ENCODE measurements around the gene HHLA2. TPM values are rescaled to one million over a fixed set of nuclear protein-coding genes. Genes with fewer than 3 reads are reported as not detected.

HHLA2 gene
- total and polyA plus RNA-seq, 4 experiments from 2014 or later = 0.52 to 0.58 TPM; not detected in 2

GRCh38 chr3:108312656-108313055 lies 16.3 kb downstream of the HHLA2 start:
- no peak overlapping the region for H3K4me3 ChIP-seq (ENCODE audit: low read length in 2 of 2)
- Mint-ChIP-seq H3K27ac (no peak overlapping the region), H3K36me3 (peaks cover 0 to 3% of the 10 kb centered on the region in 2 donors), H3K9me3 (peaks cover 0 to 9% (median 4%) of the 10 kb centered on the region in 8 donors), H3K4me3 (no peak overlapping the region), H3K4me1 (no peaks in the 10 kb centered on the region), H3K27me3 (peaks cover 0 to 3% of the 10 kb centered on the region in 2 donors)
- ChIA-PET POLR2A (ENCODE audit: partially characterized antibody) (no interaction called here), CTCF (ENCODE audit: partially characterized antibody) (interaction anchor here (1.1 kb wide), 1 partner anchor 16 kb away, joined by 3 read pairs; no protein-coding TSS in a partner anchor)
- intact Hi-C loops (cut with micrococcal nuclease) = no loop called here
- no peak for DNase-seq
- H3K27ac ChIP-seq (ENCODE audit: low read depth, low read length) = no peak overlapping the region
- H3K4me1 ChIP-seq (ENCODE audit: insufficient read depth, low read length) = no peaks in the 10 kb centered on the region
- H3K9me3 ChIP-seq (ENCODE audit: control insufficient read depth in 1 of 2, low read length in 2 of 2) = no peaks in the 10 kb centered on the region
- H3K36me3 ChIP-seq (ENCODE audit: insufficient read depth, low read length) = no peaks in the 10 kb centered on the region
- H3K27me3 ChIP-seq (ENCODE audit: insufficient read depth, low read length) = no peaks in the 10 kb centered on the region

GRCh38 chr3:108315767-108316301 lies 19.5 kb downstream of the HHLA2 start:
- no peaks in the 10 kb centered on the region for H3K4me1 ChIP-seq (ENCODE audit: insufficient read depth, low read length)
- no peaks in the 10 kb centered on the region for H3K27me3 Mint-ChIP-seq
- DNase-seq = no peak
- H3K9me3 ChIP-seq (ENCODE audit: control insufficient read depth in 1 of 2, low read length in 2 of 2) = no peaks in the 10 kb centered on the region
- intact Hi-C loops (cut with micrococcal nuclease) = no loop called here
- no peaks in the 10 kb centered on the region for H3K9me3 Mint-ChIP-seq
- H3K27ac ChIP-seq (ENCODE audit: low read depth, low read length) = no peak overlapping the region
- no peaks in the 10 kb centered on the region for H3K36me3 Mint-ChIP-seq
- no peaks in the 10 kb centered on the region for H3K27me3 ChIP-seq (ENCODE audit: insufficient read depth, low read length)
- peaks cover 0 to 7% (median 0%) of the 10 kb centered on the region in 4 donors for H3K4me1 Mint-ChIP-seq
- no peak overlapping the region for H3K4me3 ChIP-seq (ENCODE audit: low read length in 2 of 2)
- ChIA-PET CTCF (ENCODE audit: partially characterized antibody) (interaction anchor here (0.9 to 1.5 kb wide), 4 partner anchors 16 to 388 kb away, joined by 3 to 5 read pairs (median 3); no protein-coding TSS in a partner anchor), POLR2A (ENCODE audit: partially characterized antibody) (interaction anchor here (0.8 kb wide), 1 partner anchor 92 kb away, joined by 3 read pairs; no protein-coding TSS in a partner anchor)
- no peaks in the 10 kb centered on the region for H3K36me3 ChIP-seq (ENCODE audit: insufficient read depth, low read length)
- H3K4me3 Mint-ChIP-seq = no peak overlapping the region
- peak overlapping the region in 1 of 7 donors; percentile 25 for H3K27ac Mint-ChIP-seq

DNA sequence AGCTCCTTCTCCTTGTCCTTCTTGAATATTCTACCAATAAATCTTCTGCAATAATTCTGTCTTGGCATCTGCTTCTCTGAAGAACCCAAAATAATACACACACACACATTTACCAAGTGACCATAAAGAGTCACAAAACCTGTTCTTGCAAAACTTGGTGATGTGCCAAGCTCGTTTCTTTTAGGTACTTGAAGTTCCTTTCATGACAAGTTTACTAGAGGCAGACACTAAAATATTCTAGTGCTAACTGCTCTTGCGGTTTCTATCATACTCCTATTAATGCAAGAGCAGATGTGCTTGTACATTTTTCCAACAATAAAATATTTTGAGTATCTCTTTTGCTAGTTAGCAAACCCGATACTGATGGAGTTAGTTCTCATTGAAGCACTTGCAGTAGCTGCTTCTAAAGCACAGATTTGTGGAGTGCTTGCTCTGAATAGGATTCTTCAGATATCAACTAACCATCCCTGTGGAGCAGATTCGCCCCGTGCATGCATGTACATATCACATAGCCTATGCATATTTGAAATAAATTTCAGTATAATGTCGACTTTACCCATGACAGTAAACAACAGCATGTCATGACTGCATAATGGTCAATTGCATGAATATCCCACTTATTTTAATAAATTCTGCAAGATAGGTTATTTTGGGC lies 23.2 kb downstream of the HHLA2 start:
- Histone ChIP-seq H3K4me3 (ENCODE audit: low read length in 2 of 2) (no peak overlapping the region), H3K27ac (ENCODE audit: low read depth, low read length) (no peak overlapping the region), H3K4me1 (ENCODE audit: insufficient read depth, low read length) (no peaks in the 10 kb centered on the region), H3K9me3 (ENCODE audit: control insufficient read depth in 1 of 2, low read length in 2 of 2) (no peaks in the 10 kb centered on the region), H3K27me3 (ENCODE audit: insufficient read depth, low read length) (no peaks in the 10 kb centered on the region), H3K36me3 (ENCODE audit: insufficient read depth, low read length) (no peaks in the 10 kb centered on the region)
- Mint-ChIP-seq H3K4me1 (peaks cover 0 to 11% (median 4%) of the 10 kb centered on the region in 4 donors), H3K9me3 (no peaks in the 10 kb centered on the region), H3K4me3 (no peak overlapping the region), H3K36me3 (no peaks in the 10 kb centered on the region), H3K27me3 (no peaks in the 10 kb centered on the region), H3K27ac (no peak overlapping the region)
- DNase-seq = no peak
- POLR2A ChIA-PET (ENCODE audit: partially characterized antibody) = no interaction called here
- CTCF ChIA-PET (ENCODE audit: partially characterized antibody) = interaction anchor here (0.8 kb wide), 1 partner anchor 381 kb away, joined by 3 read pairs; no protein-coding TSS in a partner anchor
- intact Hi-C loops (cut with micrococcal nuclease) = loop anchor here (10.0 kb wide), 1 partner anchor 265 kb away; no protein-coding TSS in a partner anchor

DNA sequence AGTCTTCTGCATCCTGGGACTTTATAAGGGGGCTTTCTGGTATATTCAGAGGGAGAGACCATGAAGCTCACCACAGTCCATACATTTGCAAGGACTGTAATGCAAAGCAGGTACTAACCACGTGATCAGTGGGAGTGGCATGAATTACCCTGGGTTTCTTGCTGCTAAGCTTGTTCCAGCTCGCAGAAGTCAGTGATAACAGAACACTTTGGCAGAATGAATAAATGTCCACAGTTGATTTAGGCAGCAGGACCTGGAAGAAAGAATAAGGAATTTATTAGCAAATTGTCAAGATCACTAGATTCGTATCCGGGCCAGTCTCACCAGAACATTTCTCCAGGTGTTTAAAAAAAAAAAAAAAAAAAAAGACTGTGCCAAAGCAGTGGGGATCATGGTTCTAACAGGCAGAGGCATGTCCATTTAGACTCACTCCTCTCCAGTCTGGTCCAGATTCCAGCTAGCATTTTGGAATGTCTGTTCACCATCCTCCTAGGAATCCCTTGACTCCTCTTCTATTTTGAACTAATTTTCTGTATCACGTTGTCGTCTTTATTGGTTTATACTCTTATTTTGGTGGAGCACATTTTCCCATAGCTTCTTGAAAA lies 24.5 kb downstream of the HHLA2 start:
- ChIA-PET CTCF (ENCODE audit: partially characterized antibody) (interaction anchor here (1.1 to 2.3 kb wide), 2 partner anchors 9 to 383 kb away, joined by 3 to 9 read pairs; no protein-coding TSS in a partner anchor), POLR2A (ENCODE audit: partially characterized antibody) (no interaction called here)
- Histone ChIP-seq H3K9me3 (ENCODE audit: control insufficient read depth in 1 of 2, low read length in 2 of 2) (no peaks in the 10 kb centered on the region), H3K4me3 (ENCODE audit: low read length in 2 of 2) (no peak overlapping the region), H3K36me3 (ENCODE audit: insufficient read depth, low read length) (no peaks in the 10 kb centered on the region), H3K27me3 (ENCODE audit: insufficient read depth, low read length) (no peaks in the 10 kb centered on the region), H3K27ac (ENCODE audit: low read depth, low read length) (no peak overlapping the region), H3K4me1 (ENCODE audit: insufficient read depth, low read length) (no peaks in the 10 kb centered on the region)
- Mint-ChIP-seq H3K4me1 (peaks cover 0 to 11% (median 4%) of the 10 kb centered on the region in 4 donors), H3K36me3 (peaks cover 0 to under 1% of the 10 kb centered on the region in 2 donors), H3K4me3 (no peak overlapping the region), H3K27ac (no peak overlapping the region), H3K27me3 (peaks cover 0 to 3% of the 10 kb centered on the region in 2 donors), H3K9me3 (peaks cover 0 to 1% (median 0%) of the 10 kb centered on the region in 8 donors)
- intact Hi-C loops (cut with micrococcal nuclease) = loop anchor here (10.0 kb wide), 1 partner anchor 266 kb away; no protein-coding TSS in a partner anchor
- no peak for DNase-seq

DNA sequence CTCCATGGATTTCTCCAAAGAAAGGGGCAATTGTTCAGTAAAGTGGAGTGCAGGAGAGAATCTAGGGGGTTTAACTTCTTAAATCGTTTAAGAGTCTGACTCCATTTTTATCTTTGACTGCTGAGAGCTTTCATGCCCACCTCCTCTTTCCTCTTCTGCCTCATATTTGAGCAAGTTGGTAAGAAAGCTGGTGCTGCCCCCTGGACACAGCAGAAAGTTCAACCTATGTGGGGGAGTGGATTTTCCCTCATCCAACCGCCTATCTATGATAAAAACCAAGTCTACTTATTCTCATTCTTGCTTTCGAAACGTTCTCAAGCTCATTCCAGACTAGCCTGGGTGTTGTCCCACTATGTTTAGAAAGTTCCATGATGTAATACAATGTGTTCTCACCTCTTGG lies 26.0 kb downstream of the HHLA2 start:
- intact Hi-C loops (cut with micrococcal nuclease) = loop anchor here (10.0 kb wide), 1 partner anchor 268 kb away; no protein-coding TSS in a partner anchor
- H3K4me3 ChIP-seq (ENCODE audit: low read length in 2 of 2) = no peak overlapping the region
- H3K27ac ChIP-seq (ENCODE audit: low read depth, low read length) = no peak overlapping the region
- no peaks in the 10 kb centered on the region for H3K4me1 ChIP-seq (ENCODE audit: insufficient read depth, low read length)
- Mint-ChIP-seq H3K9me3 (peaks cover 0 to 9% (median 3%) of the 10 kb centered on the region in 8 donors), H3K4me3 (no peak overlapping the region), H3K27ac (peak overlapping the region in 1 of 7 donors; percentile 29), H3K36me3 (peaks cover 0 to 4% of the 10 kb centered on the region in 2 donors), H3K27me3 (peaks cover 0 to 3% of the 10 kb centered on the region in 2 donors), H3K4me1 (peaks cover 0 to 15% (median 6%) of the 10 kb centered on the region in 4 donors)
- POLR2A ChIA-PET (ENCODE audit: partially characterized antibody) = no interaction called here
- H3K36me3 ChIP-seq (ENCODE audit: insufficient read depth, low read length) = no peaks in the 10 kb centered on the region
- CTCF ChIA-PET (ENCODE audit: partially characterized antibody) = interaction anchor here (0.8 to 2.3 kb wide), 9 partner anchors 98 to 395 kb away, joined by 3 to 9 read pairs (median 4); no protein-coding TSS in a partner anchor
- peak in 4 of 5 donors; percentile 5 to 16 (median 13) for DNase-seq
- H3K9me3 ChIP-seq (ENCODE audit: control insufficient read depth in 1 of 2, low read length in 2 of 2) = no peaks in the 10 kb centered on the region
- H3K27me3 ChIP-seq (ENCODE audit: insufficient read depth, low read length) = no peaks in the 10 kb centered on the region

GRCh38 chr3:108324177-108324576 lies 27.8 kb downstream of the HHLA2 start:
- POLR2A ChIA-PET (ENCODE audit: partially characterized antibody) = no interaction called here
- intact Hi-C loops (cut with micrococcal nuclease) = loop anchor here (10.0 kb wide), 1 partner anchor 269 kb away; no protein-coding TSS in a partner anchor
- Histone ChIP-seq H3K9me3 (ENCODE audit: control insufficient read depth in 1 of 2, low read length in 2 of 2) (no peaks in the 10 kb centered on the region), H3K4me3 (ENCODE audit: low read length in 2 of 2) (no peak overlapping the region), H3K4me1 (ENCODE audit: insufficient read depth, low read length) (peaks cover 7% of the 10 kb centered on the region), H3K27me3 (ENCODE audit: insufficient read depth, low read length) (no peaks in the 10 kb centered on the region), H3K36me3 (ENCODE audit: insufficient read depth, low read length) (no peaks in the 10 kb centered on the region), H3K27ac (ENCODE audit: low read depth, low read length) (no peak overlapping the region)
- Mint-ChIP-seq H3K36me3 (peaks cover 0 to 4% of the 10 kb centered on the region in 2 donors), H3K27me3 (peaks cover 0 to 3% of the 10 kb centered on the region in 2 donors), H3K9me3 (peaks cover 0 to 10% (median 4%) of the 10 kb centered on the region in 8 donors), H3K4me3 (no peak overlapping the region), H3K4me1 (peaks cover 5 to 27% (median 12%) of the 10 kb centered on the region in 4 donors), H3K27ac (no peak overlapping the region)
- DNase-seq = no peak
- CTCF ChIA-PET (ENCODE audit: partially characterized antibody) = interaction anchor here (0.7 kb wide), 1 partner anchor 386 kb away, joined by 3 read pairs; no protein-coding TSS in a partner anchor

DNA sequence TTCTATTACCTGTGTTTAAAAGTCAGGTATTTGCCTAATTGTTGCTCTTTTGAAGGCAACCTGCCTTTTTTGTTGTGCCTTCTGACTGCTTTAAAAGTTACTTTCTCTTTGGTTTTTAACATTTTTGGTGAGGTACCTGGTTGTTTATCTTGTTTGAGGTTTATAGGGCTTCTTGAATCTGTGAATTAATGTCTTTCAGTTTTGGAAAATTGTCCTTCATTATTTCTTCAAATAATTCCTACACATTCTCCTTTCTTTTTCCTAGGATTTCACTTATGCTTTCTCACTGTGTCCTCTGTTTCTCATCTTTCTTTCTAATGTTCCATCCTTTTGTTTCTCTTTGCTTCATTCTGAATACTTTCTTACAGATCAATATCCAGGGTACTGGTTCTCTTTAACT lies 30.8 kb downstream of the HHLA2 start:
- peaks cover 5 to 28% (median 11%) of the 10 kb centered on the region in 4 donors for H3K4me1 Mint-ChIP-seq

More for the DNA sequence above, 30.8 kb downstream of the HHLA2 start:
- no peak for DNase-seq
- Histone ChIP-seq H3K27me3 (ENCODE audit: insufficient read depth, low read length) (no peaks in the 10 kb centered on the region), H3K4me1 (ENCODE audit: insufficient read depth, low read length) (peaks cover 10% of the 10 kb centered on the region), H3K36me3 (ENCODE audit: insufficient read depth, low read length) (no peaks in the 10 kb centered on the region), H3K4me3 (ENCODE audit: low read length in 2 of 2) (no peak overlapping the region), H3K9me3 (ENCODE audit: control insufficient read depth in 1 of 2, low read length in 2 of 2) (no peaks in the 10 kb centered on the region), H3K27ac (ENCODE audit: low read depth, low read length) (no peak overlapping the region)
- Mint-ChIP-seq H3K27ac (peak overlapping the region in 1 of 7 donors; percentile 58), H3K4me3 (peak overlapping the region in 1 of 8 donors; percentile 2), H3K36me3 (peaks cover 0 to 4% of the 10 kb centered on the region in 2 donors), H3K27me3 (peaks cover 0 to 3% of the 10 kb centered on the region in 2 donors), H3K9me3 (peaks cover 0 to 10% (median 4%) of the 10 kb centered on the region in 8 donors)
- CTCF ChIA-PET (ENCODE audit: partially characterized antibody) = no interaction called here
- intact Hi-C loops (cut with micrococcal nuclease) = loop anchor here (10.0 kb wide), 1 partner anchor 272 kb away; no protein-coding TSS in a partner anchor
- POLR2A ChIA-PET (ENCODE audit: partially characterized antibody) = no interaction called here
